ENCODE measurements around the gene LY6G6C.

The LY6G6C gene

DNA sequence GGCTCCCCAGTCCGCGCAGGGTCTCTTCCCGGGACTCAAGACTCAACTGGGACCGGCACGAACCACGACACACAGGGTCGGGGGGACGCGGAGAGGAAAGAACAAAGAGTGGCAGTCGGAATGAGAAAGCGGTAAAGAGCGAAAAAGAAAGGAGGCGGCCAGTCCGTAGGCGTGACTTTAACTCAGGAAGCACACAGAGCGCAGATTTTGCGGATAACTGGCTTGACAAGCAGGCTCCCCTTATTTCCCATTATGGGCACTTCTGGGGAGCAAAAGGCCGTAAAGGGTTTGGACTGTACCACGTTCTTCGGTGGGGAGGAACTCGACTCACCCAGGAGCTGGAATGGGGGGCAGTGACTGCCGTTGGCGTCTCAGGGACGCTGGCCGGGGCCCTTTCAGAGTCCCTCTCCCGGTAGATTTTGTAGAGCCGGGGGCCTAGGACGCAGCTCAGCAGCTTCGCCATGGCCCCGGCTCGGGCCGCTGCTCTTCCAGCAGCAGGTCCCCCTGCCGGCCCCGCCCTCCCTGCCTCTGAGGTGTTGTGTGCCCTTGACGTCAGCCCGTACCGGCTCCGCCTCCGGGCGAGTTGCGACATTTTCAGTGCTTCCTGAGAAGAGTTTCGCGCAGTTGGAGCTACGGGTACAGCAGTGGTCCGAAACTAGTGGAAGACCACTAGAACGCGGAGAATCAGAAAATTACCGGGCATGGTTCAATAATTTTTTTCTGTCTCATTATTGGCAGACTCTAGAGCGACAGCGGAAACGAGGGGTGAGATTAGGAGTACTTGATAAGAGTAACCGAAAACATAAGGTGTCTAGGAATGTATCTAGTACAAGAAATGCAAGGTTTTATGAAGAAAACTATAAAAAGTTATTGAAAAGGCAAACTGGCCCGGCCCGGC lies 18.5 kb downstream of the LY6G6C start, which contains the start of gene ABHD16A:
ABHD16A (minus strand) TSS at position 506 of the 898 bp plus-strand sequence; CDS start at position 463, 43 bp downstream.
- DNase-seq = peak; percentile 98

DNA sequence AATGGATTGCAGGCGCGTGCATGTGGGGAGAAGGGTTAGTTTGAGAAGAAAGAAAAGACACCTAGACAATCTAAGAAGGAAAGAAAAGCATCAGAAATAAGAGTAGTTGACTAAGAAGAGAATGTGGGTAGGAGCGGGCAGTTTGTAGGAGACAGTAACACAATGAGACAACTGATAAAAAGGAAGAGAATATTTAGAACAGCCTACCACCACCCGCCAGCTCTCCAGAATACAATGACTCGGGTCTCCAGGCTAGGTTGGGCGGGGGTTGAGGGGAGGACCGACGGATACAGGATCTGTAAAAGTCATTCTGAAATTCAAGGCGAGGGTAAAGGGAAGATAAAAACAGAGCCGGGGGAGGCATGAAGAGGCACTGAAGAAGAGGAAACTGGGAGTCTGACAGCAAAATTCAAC lies 19.1 kb downstream of the LY6G6C start:
- DNase-seq = no peak

DNA sequence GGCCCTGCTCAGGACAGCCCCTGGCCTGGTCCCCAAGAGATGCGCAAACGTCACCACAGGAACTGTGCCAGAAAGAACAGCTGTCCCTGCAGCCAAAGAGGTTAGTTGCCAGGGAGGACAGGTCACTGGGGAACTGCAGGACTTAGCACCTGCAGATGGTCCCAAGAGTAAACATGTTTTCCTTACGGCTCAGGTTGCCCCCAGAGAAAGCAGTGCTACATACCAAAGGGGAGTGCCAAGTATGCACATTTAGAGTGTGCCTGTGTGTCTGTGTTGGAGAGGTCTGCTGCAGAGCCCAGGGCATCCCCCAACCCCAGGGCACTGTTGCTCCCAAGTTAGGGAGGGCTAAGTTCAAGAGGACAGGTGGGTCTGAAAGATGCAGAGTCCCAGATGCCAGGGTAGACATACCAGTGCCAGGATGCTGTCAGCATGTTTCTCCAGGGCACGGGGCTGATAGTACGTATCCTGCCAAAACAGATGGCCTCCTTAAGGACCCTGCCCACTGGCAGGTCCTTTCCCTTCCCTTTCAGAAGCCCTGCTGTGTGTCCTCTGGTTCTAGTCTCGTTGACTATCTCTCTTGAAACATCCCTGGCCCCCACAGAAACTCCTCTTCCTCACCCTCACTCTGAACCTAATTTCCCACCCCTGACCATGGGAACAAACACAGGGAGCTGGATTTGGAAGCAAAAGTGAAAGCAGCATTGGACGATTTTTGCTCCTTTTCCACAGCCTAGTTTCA lies 19.7 kb downstream of the LY6G6C start:
- no peak for DNase-seq

DNA sequence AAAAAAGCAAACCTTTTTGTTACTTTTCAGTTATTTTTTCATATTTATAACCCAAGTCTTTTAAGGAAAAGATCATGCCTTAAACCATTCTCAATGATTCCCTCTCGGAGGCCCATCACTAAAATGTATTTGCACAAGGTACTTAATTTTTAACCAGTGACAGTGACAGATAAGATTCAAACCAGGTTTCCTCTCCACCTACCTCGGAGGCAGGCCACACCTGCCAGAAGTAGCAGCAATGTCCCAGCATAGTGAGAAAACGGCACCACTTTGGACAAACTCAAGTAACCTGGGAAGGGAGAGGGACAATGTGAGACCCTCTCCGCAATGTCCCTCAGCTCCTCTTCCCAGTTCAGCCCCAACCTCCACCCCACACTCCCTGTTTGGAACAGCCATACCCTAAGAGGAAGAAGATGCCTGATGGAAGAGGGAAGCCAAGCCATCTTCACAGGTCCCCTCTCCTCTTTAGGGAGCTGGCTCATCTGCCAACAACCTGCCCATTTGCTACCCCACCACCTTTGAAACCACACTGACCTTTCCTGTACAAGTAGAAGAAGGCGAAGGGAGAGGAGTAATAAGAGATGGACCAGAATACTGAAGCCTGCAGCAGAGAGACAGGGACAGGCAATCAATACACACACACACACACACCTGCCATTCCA lies 20.7 kb downstream of the LY6G6C start:
- DNase-seq = no peak

DNA sequence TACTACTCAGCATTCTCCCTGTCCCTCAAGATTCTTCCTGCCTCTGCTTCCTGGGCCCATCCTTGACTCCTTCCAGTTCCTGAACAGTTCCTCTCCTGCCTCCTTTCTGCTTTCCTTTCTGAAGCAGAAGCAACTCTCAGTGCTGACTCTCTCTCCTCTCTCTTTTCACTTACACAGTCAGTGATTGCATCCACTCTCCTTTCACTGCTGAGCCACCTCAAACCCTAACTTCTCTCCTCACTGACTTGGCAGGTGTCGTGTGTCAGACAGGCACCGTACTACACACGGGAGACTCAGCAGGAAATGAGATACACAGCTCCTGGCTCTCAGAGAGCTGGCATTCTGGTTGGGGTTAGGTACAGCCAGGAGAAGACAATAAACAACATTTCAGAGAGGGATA lies 24.0 kb downstream of the LY6G6C start:
- no peak for DNase-seq

DNA sequence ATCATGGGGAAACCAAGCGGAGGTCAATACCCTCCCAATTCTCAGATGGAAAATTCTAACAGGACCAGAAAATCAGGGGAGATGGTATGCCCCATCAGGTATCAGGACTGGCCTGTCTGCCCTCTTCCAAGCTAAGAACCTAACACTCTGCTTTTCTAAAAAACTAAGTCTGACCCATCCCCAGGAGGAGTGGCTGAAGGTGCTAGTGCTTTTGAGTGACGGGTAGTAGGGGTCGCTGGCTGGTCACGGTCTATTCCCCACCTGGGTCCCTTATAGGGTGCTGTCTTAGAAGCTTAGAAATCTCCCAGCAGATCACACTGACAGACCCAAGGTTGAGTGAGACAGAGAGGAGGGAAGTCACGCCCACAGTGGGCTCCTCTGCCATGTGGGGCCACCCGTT lies 28.0 kb downstream of the LY6G6C start:
- DNase-seq = no peak

DNA sequence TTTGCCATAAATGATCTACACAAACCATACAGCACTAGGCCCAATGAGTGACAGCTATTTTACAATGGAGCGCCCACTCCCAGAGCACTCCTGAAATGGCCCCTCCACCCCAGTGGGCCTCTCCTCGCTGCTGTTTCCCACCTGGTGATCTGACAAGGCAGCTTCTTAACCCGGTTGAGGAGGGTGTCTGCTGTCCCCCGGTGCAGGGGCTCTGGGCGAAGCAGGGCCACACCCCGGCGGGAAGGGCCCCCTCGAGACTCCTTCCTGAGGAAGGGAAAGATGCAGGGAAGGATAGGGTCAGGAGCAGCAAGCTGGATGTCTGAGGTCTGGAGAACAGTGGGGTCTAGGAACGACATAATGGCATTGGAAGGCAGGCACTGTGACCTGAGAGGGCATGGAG lies 28.7 kb downstream of the LY6G6C start:
- no peak for DNase-seq

DNA sequence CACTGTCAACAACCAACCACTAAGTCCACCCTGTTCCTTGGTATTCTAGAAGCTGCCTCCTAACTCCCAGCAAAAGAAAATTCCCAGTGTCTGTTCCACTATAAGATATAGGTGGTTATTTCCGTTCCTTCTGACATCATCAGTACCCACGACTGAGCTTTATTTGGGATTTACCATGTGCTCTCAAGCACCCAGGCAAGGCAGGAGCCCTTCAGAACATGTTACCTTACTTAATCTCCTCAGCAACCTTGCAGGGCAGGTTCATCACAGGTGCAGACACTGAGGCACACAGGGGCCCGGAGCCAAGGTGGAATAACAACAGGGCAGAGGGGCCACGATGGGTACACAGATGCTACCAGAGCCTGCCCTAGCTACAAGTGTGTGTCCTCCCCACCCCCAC lies 29.2 kb downstream of the LY6G6C start:
- no peak for DNase-seq

DNA sequence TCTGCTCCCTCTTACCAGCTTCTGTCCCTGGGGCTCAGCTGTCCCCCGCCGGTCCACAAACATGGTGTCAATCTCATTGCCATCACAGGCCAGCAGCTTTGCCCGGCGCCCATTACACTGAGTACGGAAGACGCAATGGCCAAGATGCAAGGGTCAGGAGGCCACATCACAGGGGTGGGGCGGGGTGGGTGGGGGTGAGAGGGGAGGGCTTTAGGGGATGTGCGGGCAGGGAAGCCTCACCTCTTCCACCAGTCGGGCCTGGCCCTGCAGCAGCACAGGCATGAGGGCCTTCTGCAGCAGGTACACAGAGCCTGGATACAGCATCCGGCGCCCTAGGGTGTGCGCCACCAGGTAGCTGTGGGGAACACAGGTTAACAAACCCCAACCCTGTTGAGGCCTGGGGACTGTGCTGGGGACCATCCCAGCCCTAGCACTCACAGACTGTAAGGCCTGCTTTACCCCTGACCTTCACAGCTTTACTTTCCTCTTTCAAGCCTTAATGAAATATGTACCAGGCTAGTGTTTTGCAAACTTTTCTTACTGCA lies 29.9 kb downstream of the LY6G6C start:
- DNase-seq = no peak

DNA sequence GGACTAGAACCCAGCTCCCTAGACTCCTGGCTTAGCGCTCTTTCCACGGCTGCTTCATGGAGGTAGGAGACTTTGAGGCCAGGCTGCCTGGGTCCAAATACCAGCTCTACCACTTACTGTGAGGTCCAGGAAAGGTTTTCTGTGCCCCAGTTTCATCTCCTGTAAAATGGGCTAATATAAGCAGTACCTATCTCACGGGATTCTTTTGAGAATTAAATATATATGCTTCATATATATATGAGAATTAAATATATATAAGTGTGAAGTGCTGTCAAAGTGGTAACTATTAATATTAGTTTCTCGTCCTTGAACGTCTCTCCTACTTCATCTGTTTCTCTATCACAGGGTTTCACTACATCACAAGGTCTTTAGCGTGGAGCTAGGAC lies 30.5 kb downstream of the LY6G6C start:
- no peak for DNase-seq

DNA sequence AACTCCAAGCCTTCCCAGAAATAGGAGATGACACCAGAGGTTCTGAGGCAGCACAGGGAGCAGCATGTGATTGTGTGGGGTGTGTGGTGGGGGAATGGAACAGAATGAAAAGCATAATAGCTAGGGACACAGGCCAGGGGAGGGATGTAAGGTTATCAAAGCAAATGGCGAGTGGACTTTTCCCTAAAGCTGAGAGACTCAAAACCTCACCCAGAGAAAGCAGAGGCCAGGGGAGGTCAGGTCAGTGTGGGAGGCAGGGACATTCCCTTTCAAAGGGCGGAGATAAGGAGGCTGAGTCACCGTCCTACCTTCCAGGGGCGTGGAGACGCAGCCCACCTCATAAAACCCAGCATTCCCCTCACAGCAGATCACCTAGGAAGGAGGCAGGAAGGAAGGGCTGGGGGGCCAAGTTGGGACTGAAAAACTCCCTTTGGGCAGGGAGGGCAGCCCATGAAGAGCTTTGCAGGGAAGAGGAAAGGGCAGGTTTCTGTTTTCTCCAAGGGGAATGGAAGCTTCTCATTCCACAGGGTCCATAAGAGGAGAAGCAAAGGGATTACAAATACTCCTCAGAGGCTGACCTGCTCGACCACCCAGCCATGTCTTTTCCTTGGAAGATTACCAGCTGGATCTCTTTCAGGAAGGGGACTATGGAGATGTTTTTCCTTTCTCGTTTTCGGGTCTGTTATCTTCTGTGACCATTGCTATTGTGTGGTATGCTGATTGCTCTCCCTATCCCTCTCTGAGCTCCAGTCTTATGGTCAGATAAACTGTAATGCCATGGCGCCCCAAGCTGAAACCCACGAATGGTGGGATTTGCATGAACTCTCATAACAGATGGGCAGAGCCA lies 31.1 kb downstream of the LY6G6C start:
- no peak for DNase-seq

DNA sequence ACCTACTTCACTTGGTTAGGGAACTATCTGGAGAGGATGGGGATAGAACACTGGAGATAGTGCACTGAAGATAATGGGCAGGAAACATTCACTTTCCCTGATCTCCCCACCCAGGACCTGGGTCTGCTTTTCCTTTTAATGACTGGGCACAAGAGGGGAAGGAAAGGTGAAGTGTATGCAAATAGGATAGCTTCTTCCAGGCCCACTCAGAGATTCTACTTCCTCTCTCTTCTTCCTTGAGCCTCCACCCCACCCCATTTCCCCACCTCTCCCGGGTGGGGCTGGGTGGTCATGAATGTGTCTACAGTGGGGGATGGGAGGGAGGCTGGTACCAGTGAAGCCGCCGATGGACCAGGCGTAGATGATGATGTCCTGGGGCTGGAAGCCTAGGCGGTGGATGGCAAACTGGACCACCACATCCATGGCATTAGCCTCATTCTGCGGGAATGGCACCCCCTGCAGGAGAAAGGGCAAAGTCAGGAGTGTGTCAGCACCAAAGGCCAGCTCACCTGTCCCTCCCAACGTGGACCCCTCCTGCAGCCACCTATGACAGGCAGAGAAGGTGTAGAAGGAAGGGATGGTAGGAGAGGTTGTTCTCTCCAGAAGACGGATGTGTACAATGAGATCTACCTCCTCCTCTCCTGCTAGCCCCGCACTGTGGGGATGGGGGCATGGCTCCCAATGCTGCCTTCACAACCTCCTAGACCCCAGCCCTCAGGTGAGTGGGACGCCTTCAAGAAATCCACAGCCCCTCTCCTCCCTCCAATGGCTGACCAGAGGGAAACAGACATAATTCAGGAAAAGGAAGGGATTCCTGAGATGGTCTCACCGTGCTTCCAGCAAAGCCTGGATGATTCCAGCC lies 32.1 kb downstream of the LY6G6C start:
- no peak for DNase-seq

DNA sequence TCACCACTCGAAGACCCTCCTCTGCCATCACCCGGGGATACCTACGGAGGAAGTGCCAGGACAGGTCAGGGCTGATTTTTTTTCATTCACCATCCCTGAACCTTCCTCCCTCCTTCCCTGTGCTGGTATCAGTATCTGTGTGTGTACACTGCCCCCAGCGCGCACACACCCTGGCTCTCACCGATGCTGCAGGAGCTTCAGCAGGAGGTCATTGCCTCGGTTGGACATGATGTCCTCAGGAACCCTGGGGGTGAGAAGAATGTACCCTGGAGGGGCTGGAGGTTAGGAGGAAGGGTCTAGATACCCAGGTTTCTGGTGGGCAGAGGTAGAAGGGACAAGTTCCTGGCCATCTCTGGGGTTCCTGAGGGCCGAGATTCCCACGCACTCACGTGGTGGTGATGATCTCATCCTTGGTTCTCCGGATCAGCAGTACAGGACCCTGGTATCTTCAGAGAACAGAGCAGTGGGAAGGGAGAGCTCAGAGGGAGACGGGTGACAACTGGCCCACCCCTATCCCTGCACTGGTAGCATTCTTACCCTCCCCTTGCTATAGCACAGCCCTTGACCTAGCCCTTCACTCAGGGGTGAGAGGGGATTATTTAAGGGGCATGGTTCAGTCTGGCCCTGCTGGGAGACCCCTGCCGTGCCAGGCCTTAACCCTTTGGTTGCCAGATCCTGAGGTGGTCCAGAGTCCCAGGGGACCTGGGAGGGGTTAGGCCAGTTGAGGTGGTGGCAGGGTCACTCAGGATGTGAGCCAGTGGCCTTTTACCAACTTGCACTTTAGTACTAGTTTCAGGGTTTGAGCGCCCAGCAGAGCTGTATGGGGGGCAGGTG lies 33.5 kb downstream of the LY6G6C start:
- no peak for DNase-seq

DNA sequence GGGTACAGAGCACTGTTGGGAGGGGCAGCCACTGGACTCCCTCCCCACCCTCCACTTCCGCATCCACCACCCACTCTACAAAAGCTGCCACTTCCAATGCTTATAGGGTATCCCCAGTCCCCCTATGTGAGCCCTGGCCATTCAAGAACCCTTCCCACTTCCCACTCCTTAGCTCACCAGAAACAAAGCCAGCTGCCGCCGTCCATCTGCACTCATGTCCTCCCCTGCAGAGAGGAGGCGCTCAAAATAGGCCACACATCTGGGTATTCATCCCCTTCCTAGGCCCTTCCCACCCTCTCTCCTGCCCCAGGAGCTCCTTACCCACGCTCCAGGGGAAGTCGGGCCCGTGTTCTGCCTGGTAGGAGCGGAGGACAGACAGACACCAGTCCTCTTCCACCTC lies 34.2 kb downstream of the LY6G6C start:
- no peak for DNase-seq

DNA sequence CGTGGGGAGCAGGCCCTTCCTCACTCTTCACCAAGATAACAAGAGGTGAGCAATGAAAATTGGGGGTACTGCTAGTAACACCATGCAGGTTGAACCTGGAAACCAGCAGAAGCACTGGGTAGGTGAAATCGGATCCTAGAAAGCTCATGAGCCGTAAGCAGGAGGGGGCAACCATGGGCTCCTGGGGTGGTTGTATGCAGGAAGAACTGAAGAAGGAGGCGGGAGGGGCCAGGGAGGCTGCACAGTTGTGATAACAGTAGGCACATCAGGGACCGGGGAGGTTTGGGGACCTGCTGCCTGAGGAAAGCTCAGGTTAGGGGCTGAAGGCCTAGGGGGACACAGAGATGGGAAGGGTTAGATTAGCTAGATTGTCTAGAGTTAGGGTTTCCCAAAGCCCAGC lies 35.1 kb downstream of the LY6G6C start:
- no peak for DNase-seq

DNA sequence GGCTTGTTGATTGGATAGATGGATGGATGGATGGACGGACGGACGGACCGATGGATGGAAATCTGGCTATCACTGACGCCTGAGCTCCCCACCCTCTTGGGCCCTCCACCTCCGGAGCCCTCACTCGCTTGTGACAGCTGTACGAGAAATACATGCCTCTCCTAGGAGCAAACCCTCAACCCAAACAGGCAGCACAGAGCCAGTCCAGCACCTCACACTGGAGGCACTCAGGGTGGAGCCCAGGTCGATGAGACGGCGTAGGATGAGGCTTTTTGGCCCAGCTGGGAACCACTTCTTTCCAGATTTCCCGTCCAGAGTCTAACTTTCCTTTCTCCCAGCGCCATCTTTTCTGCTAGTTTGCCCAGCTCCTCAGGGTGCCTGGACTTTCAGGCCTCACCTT lies 38.0 kb downstream of the LY6G6C start:
- peak; percentile 22 for DNase-seq

DNA sequence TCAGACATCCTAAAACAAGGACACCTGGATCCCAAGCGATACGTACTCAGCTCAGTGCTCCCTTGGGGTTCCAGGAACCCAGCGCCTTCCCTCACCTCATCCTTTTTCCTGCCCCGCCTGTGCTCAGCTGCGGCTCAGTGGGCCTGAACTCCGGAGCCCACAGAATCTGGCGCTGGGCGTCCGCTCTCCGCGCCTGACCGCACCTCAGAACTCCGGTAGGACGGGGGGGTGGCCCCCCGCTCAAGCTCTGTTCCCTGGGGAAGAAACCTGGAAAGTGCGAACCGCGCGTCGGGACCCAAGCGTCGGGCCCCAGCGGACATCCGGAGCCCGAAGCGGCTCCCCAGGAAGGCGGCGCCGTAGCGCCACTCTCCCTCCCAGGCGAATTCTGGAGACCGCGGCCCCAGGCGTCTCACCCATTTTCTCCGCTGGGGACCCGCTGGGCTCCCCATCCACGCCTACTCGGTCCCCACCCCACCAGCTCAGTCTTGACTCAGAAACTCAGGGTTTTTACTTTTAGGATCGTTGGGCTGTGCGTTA lies 40.3 kb downstream of the LY6G6C start:
- DNase-seq = peak; percentile 77

DNA sequence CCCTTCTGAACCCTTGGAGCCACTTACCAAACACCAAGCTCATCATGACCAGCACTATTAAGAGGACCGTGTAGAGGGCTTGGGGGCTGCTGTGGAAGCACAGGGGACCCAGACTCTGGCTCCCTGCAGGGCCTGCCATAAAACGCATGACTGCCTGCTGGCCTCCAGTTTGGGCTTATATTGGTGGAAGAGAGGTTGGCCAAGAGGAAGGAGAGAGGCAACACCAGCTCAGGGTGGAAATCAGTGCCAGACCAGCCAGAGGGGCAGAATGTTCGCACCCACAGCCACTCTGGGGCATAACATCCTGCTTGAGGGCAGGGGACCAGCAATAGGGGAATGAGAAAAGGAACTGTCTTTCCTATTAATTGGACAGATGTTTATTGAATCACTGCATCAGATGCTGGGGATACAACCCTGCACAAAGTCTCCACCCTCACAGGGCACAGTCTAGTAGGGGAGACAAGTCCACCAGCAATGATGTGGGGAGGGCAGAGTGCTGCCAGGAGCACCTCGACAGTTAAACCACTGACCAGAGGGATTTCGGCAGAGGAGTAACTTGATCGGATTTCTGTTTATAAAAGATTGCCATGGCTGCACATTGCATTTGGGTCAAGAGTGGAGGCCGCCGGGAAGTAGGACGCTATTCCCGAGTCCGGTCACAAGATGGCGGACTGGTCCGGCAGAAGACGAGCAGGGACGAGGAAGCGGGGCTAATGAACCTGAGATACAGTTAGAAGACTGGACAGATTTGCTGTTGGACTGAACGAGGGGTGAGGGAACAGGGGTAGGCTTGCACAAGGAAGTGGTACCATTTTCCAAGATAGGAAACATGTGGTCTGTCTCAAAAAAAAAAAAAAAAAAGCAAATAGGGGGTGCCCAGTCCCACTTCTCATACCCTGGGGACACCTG lies 41.1 kb downstream of the LY6G6C start, which contains the start of gene LY6G5C:
LY6G5C (minus strand) TSS at position 842 of the 909 bp plus-strand sequence; CDS start at position 148, 694 bp downstream.
- DNase-seq = peak; percentile 96

DNA sequence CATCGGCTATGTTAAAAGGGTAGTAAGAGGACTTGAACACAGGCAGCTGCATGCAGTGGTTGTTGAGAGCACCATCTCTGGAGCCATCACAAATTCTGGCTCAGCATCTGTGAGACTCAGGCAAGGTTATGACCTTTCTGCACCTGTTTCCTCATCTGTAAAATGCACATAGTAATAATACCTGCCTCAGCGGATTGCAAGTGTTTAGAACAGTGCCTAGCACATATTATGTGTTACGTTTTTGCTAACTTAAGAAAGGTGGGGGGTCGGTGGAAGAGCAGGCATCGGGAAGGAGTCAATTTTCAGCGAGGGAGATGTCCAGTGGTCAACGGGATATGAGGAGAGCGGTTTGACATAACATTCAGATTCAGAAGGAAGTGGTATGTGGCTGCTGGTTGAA lies 43.6 kb downstream of the LY6G6C start:
- no peak for DNase-seq

All from NCI-H510A treated with DMSO at 0.1 percent for 48 hours (cell line).